Astrocyte (in vitro differentiated cells and primary cell): ENCODE data around the gene TK1. TPM values are rescaled to one million over a fixed set of nuclear protein-coding genes. Genes with fewer than 3 reads are reported as not detected.
A peak's percentile ranks its signal among the peaks of the same experiment; 100 is the strongest.

Experiments
- DNase-seq: peaks from one replicate; pipeline ENCODE4 v3.0.0-alpha.2; 2010; ENCODE audit warnings: low read depth
- FAIRE-seq: peaks from 2 replicates; lab custom pipeline; 2011; peaks lifted over from hg19 to GRCh38; lab: Jason Lieb, UNC
- H2AFZ ChIP-seq: 2 replicates; pipeline ENCODE4 v1.6.0; 2012; ENCODE audit warnings: low read depth, low read length, inconsistent platforms
- H3K27ac ChIP-seq: 2 replicates; pipeline ENCODE4 v1.5.1; 2011; ENCODE audit warnings: low read depth, low read length, inconsistent platforms
- H3K27me3 ChIP-seq: 2 replicates; pipeline ENCODE4 v1.6.0; 2011; ENCODE audit warnings: low read length, inconsistent platforms; ENCODE audit not compliant: insufficient read depth
- H3K36me3 ChIP-seq: 2 replicates; pipeline ENCODE4 v1.5.1; 2011; ENCODE audit warnings: low read length, inconsistent platforms; ENCODE audit not compliant: insufficient read depth
- H3K4me1 ChIP-seq: 2 replicates; pipeline ENCODE4 v1.5.1; 2011; ENCODE audit warnings: low read length, inconsistent platforms; ENCODE audit not compliant: insufficient read depth
- H3K4me2 ChIP-seq: 2 replicates; pipeline ENCODE4 v1.6.0; 2012; ENCODE audit warnings: low read length, inconsistent platforms
- H3K4me3 ChIP-seq: 2 replicates; pipeline ENCODE4 v1.5.1; 2011; ENCODE audit warnings: low read depth, mild to moderate bottlenecking, low read length, inconsistent platforms; ENCODE audit not compliant: insufficient read depth
- H3K79me2 ChIP-seq: 2 replicates; pipeline ENCODE4 v1.6.0; 2012; ENCODE audit warnings: mild to moderate bottlenecking, low read length, inconsistent platforms; ENCODE audit not compliant: insufficient read depth
- H3K9ac ChIP-seq: 2 replicates; pipeline ENCODE4 v1.6.0; 2012; ENCODE audit warnings: mild to moderate bottlenecking, low read length, inconsistent platforms
- H3K9me3 ChIP-seq: 2 replicates; pipeline ENCODE4 v1.5.1; 2012; ENCODE audit warnings: low read depth, mild to moderate bottlenecking, low read length, inconsistent platforms; ENCODE audit not compliant: insufficient read depth
- H4K20me1 ChIP-seq: 2 replicates; pipeline ENCODE4 v1.6.0; 2012; ENCODE audit warnings: low read length, inconsistent platforms; ENCODE audit not compliant: insufficient read depth
- H3K27ac Mint-ChIP-seq: one replicate; pipeline ENCODE4 v1.8.0; 2021; ENCODE audit warnings: mild to moderate bottlenecking, mixed read lengths; ENCODE audit not compliant: unreplicated experiment
- H3K27me3 Mint-ChIP-seq: one replicate; pipeline ENCODE4 v1.8.0; 2021; ENCODE audit warnings: low read depth, mixed read lengths; ENCODE audit not compliant: unreplicated experiment
- H3K36me3 Mint-ChIP-seq: one replicate; pipeline ENCODE4 v1.8.0; 2021; ENCODE audit warnings: low read depth, mixed read lengths; ENCODE audit not compliant: unreplicated experiment
- H3K4me1 Mint-ChIP-seq: one replicate; pipeline ENCODE4 v1.8.0; 2021; ENCODE audit warnings: low read depth, mixed read lengths; ENCODE audit not compliant: unreplicated experiment
- H3K4me3 Mint-ChIP-seq: one replicate; pipeline ENCODE4 v1.8.0; 2021; ENCODE audit warnings: mild to moderate bottlenecking, moderate library complexity, mixed read lengths; ENCODE audit not compliant: unreplicated experiment
- H3K9me3 Mint-ChIP-seq: one replicate; pipeline ENCODE4 v1.8.0; 2021; ENCODE audit warnings: mild to moderate bottlenecking, mixed read lengths; ENCODE audit not compliant: unreplicated experiment
- CTCF ChIP-seq: IDR thresholded peaks from 2 replicates; pipeline ENCODE4 v1.5.1; 2011; ENCODE audit warnings: low read depth, mild to moderate bottlenecking, inconsistent platforms, low read length, moderate library complexity; ENCODE audit not compliant: insufficient read depth
- EZH2 ChIP-seq: IDR thresholded peaks from 2 replicates; pipeline ENCODE4 v1.6.1; 2012; ENCODE audit warnings: mild to moderate bottlenecking, low read length, inconsistent platforms; ENCODE audit not compliant: insufficient read depth
- total RNA-seq: library from RNA; stranded (reverse); gene quantifications from 2 replicates; pipeline ENCODE4 v1.2.1, GENCODE V29; 2021

TK1 gene
- total RNA-seq, 1 donor from 2014 or later = 7.5 TPM

DNA sequence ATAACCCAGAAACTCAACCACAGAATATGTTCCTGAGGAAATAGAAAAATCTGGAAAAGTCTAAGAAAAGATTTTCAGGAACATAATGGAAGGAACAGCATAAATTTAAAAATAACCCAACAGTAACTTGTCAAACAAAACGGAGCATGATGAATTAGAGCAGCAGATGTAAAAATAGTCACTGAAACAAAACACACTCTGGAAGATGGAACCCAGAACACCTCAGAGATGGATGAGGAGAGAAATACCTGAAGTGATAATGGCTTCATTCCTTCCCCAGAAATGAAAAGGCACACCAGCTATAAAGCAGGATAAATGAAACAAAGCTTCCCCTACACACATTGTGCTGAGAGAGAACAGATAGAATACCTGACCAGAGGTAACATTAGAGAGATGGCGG lies 6.3 kb downstream of the TK1 start:
- no peak overlapping the region for H3K27ac Mint-ChIP-seq
- Histone ChIP-seq H3K9me3 (no peaks in the 10 kb centered on the region), H3K9ac (no peak overlapping the region), H3K4me1 (no peaks in the 10 kb centered on the region), H3K27me3 (no peaks in the 10 kb centered on the region), H3K4me3 (no peak overlapping the region), H2AFZ (no peak overlapping the region), H3K27ac (no peak overlapping the region), H3K4me2 (no peak overlapping the region), H4K20me1 (no peaks in the 10 kb centered on the region), H3K36me3 (peaks cover 6% of the 10 kb centered on the region), H3K79me2 (peaks cover 13% of the 10 kb centered on the region)
- peaks cover 4% of the 10 kb centered on the region for H3K36me3 Mint-ChIP-seq
- no peak overlapping the region for H3K4me3 Mint-ChIP-seq
- TF ChIP-seq EZH2 (no peak), CTCF (no peak)
- H3K9me3 Mint-ChIP-seq = no peaks in the 10 kb centered on the region
- H3K27me3 Mint-ChIP-seq = peaks cover 2% of the 10 kb centered on the region
- no peak for DNase-seq
- no peak for FAIRE-seq
- peaks cover 8% of the 10 kb centered on the region for H3K4me1 Mint-ChIP-seq

GRCh38 chr17:78180083-78180482 lies 6.8 kb downstream of the TK1 start:
- DNase-seq = no peak
- Histone ChIP-seq H3K4me1 (no peaks in the 10 kb centered on the region), H4K20me1 (no peaks in the 10 kb centered on the region), H3K9me3 (no peaks in the 10 kb centered on the region), H3K9ac (no peak overlapping the region), H3K4me2 (no peak overlapping the region), H2AFZ (no peak overlapping the region), H3K36me3 (peaks cover 6% of the 10 kb centered on the region), H3K27ac (no peak overlapping the region), H3K27me3 (no peaks in the 10 kb centered on the region), H3K4me3 (no peak overlapping the region), H3K79me2 (peaks cover 9% of the 10 kb centered on the region)
- no peaks in the 10 kb centered on the region for H3K9me3 Mint-ChIP-seq
- peaks cover 2% of the 10 kb centered on the region for H3K27me3 Mint-ChIP-seq
- peaks cover 8% of the 10 kb centered on the region for H3K4me1 Mint-ChIP-seq
- TF ChIP-seq EZH2 (no peak), CTCF (no peak)
- FAIRE-seq = no peak
- no peak overlapping the region for H3K4me3 Mint-ChIP-seq
- no peak overlapping the region for H3K27ac Mint-ChIP-seq
- H3K36me3 Mint-ChIP-seq = peaks cover 4% of the 10 kb centered on the region

DNA sequence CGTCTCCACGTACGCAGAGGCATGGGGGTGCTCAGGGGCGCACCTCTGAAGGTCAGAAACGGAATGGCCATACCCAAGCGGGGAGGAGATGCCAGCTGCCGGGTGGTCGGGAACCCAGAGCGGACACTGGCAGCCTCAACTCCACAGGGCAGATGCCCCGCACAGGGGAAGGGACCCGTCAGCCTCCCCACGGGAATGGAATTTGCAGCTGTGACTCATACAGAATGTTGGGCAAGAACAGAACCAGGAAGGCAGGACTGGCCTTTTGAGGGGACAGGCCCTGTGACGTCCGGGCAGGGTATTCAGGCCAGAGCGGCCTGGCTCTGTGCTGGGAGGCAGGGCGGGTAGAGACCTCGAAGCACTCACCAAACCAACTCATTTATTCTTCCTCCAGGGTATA lies 7.5 kb downstream of the TK1 start:
- Mint-ChIP-seq H3K4me1 (peaks cover 8% of the 10 kb centered on the region), H3K36me3 (peaks cover 4% of the 10 kb centered on the region), H3K27me3 (peaks cover 2% of the 10 kb centered on the region), H3K9me3 (no peaks in the 10 kb centered on the region), H3K4me3 (no peak overlapping the region), H3K27ac (peak overlapping the region; percentile 80)
- no peaks in the 10 kb centered on the region for H4K20me1 ChIP-seq
- no peak overlapping the region for H3K27ac ChIP-seq
- peaks cover 6% of the 10 kb centered on the region for H3K36me3 ChIP-seq
- H3K9me3 ChIP-seq = no peaks in the 10 kb centered on the region
- no peaks in the 10 kb centered on the region for H3K27me3 ChIP-seq
- H3K4me3 ChIP-seq = no peak overlapping the region
- H3K4me2 ChIP-seq = no peak overlapping the region
- FAIRE-seq (no peak), DNase-seq (peak; percentile 64)
- TF ChIP-seq CTCF (no peak), EZH2 (no peak)
- H3K4me1 ChIP-seq = no peaks in the 10 kb centered on the region
- peaks cover 6% of the 10 kb centered on the region for H3K79me2 ChIP-seq
- H2AFZ ChIP-seq = no peak overlapping the region
- H3K9ac ChIP-seq = no peak overlapping the region
